Head of caudate nucleus (tissue), 42 donors: ENCODE results near the gene ZNF165.
"Not testable (repeated sequence)": the region's sequence is repeated elsewhere in the genome, so short reads cannot be mapped to it uniquely, and the experiment has no call there.

Source experiments
- DNase-seq, 42 donors: peaks; one replicate each; pipeline versions ENCODE4 v3.0.0 to v3.0.0-alpha.2; 2020 to 2021; ENCODE audit warnings: mixed read lengths in 7 of 42
- intact Hi-C: fragments of 100-400 bp; cut with DNase I; formaldehyde crosslinking; loops from one replicate; pipeline ENCODE4 v1.15.0; 2022

The ZNF165 gene

GRCh38 chr6:28117386-28118050, 37.1 kb downstream of the ZNF165 start:
- intact Hi-C loops = no loop called here
- DNase-seq = peak in 1 of 42 donors; percentile 28

DNA sequence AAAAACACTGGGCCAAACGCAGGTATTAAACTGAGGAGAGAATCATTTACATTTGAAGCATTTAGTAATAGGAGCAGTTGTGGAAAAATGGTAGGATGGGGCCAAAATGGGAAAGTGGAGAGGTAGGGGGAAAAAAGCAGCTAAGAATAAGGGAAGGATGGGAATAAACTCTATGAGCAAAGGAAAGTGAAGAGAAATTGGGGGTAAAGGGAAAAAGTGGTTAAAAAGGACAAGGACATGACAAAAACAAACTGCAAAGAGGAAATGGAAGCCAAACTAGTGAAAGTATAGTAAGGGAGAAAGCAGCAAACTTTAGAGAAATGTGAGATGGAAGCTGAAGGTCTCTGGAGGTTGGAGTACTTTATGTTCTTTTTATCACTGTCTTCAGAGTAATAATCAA, 37.8 kb downstream of the ZNF165 start:
- intact Hi-C loops = no loop called here
- DNase-seq = no peak

DNA sequence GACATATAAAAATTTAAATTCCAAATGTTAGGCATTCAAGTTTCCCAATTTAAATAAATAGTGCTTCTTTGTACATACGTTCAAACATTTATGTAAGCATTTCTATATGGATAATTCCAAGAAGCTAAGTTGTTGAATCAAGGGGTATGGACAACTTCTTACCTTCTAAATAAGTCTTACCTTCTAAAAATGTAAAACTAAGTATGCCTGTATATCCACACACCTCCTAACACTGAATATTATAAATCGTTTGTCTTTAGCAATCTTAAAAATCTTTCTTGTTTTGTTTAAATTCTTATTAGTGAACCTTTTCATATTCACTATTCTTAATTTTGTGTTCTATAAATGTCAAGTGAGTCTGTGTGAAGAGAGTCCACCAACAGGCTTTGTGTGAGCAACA, 41.5 kb downstream of the ZNF165 start:
- intact Hi-C loops = no loop called here
- no peak for DNase-seq

DNA sequence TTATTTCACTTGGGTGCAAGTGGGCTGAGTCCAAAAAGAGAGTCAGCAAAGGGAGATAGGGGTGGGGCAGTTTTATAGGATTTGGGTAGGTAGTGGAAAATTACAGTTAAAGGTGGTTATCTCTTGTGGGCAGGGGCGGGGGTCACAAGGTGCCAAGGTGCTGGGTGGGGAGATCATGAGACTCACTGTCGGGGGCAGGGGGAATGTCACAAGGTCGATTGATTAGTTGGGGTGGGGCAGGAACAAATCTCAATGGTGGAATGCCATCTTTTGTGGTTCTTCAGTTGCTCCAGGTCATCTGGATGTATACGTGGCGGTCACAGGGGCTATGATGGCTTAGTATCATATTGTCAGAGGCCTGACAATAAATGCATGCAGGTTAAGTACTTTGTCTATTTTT, 41.9 kb downstream of the ZNF165 start:
- DNase-seq, intact Hi-C loops: not testable (repeated sequence)

DNA sequence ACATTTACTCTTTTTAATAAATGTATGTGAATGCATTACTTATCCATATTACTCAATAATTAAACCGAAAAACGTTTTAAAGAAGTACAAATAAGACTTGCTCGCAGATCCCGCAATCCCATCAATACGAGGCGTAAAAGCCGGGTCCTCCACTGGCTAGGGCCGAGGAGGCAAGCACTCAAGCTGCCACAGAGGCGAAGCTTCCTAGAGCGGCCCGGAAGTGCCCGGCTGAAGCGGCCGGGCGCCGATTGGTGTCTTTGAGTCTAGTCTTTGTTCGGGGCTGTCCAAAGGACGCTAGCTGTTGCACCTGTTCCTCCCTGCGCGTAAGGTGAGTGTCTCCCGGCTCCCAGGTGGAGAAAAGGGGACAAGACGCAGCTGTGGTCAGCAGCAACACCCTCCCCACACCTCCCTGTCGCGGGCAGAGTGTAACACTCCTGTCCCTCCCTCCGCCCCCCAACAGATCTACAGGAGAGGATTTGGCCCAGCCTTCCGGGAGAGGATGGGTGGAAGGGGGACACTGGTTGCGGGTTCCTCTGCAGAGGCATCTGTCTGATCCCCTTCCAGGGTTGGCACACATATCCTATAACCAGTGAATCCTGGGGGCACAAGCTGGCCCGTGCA, 44.1 kb downstream of the ZNF165 start, which contains the start of gene ZSCAN16:
Gene ZSCAN16, plus strand, starts transcription at position 260 of the 621 bp plus-strand sequence. CDS start 835 bp downstream, outside the sequence.
- peak; percentile 56 to 91 (median 81) for DNase-seq
- intact Hi-C loops = no loop called here

DNA sequence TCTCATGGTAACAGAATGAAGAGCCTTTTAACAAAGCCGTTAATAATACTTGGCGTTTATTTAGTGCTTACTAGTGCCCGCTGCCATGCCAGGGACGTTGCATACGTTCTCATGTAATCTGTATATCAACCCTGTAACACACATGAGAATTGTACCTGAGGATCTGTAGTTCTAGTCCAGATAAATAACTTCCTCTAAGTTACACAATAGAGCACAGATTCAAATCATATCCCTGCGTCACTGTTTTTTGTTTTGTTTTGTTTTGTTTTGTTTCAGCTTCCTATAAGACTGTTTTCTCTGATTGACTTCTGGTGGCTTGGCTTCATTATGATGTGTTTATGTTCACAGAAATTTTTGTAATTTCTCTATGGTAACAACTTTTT, 44.6 kb downstream of the ZNF165 start:
- no peak for DNase-seq
- intact Hi-C loops = no loop called here

- intact Hi-C loops = no loop called here
- no peak for DNase-seq
These were observed 45.0 kb downstream of the ZNF165 start for GRCh38 chr6:28125401-28125800.

GRCh38 chr6:28134015-28134414, 53.6 kb downstream of the ZNF165 start:
- intact Hi-C loops = loop anchor here (10.0 kb wide), 2 partner anchors 49 to 221 kb away; partner anchors contain the start of gene ZNF165
- peak in 5 of 42 donors; percentile 9 to 21 (median 16) for DNase-seq

- intact Hi-C loops = loop anchor here (5.0 to 10.0 kb wide), 3 partner anchors 50 to 220 kb away; partner anchors contain the start of genes ZNF165 and ZSCAN26
- DNase-seq = no peak
These were observed 54.3 kb downstream of the ZNF165 start for GRCh38 chr6:28134716-28135115.

- intact Hi-C loops = loop anchor here (5.0 to 10.0 kb wide), 3 partner anchors 51 to 219 kb away; partner anchors contain the start of genes ZNF165 and ZSCAN26
- DNase-seq = no peak
These were observed 55.0 kb downstream of the ZNF165 start for GRCh38 chr6:28135393-28135792.

DNA sequence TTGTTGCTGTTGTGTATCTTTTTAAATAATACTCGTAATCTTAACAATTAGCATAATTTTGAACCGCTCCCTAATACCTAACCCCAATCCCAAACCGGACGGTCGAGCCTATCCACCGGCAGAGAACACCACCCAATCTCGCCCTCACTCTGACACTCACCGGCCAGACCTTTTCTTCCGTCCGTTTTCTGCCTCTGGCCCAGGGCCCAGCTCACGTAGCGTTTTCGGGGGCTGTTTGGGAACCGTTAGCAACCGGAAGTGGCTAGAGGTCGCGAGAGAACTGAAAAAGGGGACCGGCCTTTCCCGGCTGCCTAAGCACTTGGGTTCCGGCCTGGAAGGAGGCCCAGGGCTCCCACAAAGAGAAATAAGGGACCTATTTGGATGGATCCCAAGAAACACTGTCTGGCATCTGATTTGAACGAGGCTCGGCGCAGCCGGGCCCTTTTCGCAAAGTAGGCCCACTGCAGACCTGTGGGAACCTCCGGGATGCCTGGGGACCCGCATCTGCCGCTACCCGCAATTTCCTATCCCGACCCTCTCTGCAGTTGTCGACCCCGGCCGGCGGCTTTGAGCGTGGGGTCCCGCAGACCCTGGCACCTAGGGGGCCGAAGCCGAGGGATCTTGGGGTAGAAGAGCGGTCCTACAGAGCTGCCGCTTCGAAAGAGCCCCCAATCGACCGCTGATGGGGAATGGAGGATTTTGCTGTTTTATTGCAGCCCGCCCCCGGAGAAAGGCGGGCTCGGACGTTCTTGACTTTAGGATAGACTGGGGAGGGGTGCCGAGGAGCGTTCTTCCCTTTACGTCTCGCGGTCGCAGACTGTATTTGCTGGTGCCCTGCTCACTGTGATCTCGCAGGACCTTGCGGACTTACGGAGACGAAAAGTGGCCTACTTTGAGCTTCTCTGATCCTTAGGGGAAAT, 56.5 kb downstream of the ZNF165 start:
- intact Hi-C loops = loop anchor here (5.0 to 10.0 kb wide), 3 partner anchors 52 to 218 kb away; partner anchors contain the start of genes ZNF165 and ZSCAN26
- DNase-seq = peak; percentile 77 to 96 (median 89)

DNA sequence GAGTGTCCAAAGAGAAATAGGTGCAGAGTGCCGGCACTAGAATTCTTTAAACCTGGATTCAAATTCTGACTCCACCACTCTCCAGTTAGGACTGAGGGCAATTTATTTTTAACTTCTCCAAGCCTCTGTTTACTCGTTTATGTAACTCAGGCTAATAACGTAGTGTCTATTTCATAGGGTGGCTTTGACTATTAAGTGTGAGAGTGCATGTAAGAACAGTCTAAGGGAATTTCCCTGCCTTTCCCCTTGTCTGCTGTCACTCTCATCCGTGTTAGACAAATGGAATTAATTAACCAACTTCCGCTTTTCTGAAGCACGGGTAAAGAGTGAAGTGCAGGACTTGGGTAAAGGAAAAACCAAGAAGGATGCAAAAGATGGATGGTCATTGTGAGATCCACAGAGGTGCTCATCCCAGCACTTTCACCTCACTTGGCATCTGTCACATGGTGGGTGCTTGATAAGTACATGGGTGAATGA, 57.2 kb downstream of the ZNF165 start:
- intact Hi-C loops = loop anchor here (5.0 to 10.0 kb wide), 3 partner anchors 53 to 217 kb away; partner anchors contain the start of genes ZNF165 and ZSCAN26
- peak in 3 of 42 donors; percentile 7 to 48 (median 8) for DNase-seq
